ENCODE measurements around the gene HYAL1. TPM values are rescaled to one million over a fixed set of nuclear protein-coding genes. Genes with fewer than 3 reads are reported as not detected.
A peak's percentile ranks its signal among the peaks of the same experiment; 100 is the strongest.

The HYAL1 gene
- total RNA-seq, 4 donors from 2014 or later: 19.5 to 31.0 (median 27.4) TPM

DNA sequence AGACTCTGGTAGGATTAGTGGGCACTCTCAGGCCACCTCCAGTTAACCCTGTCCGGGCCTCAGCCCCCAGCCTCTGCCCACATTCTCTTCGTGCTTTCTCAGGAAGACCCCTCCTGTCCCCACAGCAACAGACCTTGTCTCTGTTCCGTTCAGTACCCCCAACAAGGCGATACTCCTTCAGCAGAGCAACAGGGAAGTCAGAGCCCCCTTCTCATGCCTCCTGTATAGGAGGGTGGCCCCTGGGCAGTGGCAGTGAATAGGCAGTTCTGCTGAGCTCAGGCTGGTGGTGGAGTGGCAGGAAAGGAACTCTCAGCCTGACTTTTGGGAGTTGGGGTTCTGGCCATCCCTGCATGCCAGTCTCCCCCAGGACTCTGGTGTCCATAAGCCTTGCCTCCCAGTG, 33.9 kb downstream of the HYAL1 start:
- DNase-seq (ENCODE audit: low spot score in 2 of 2): peak in 1 of 2 donors; percentile 79
- TF ChIP-seq POLR2A (IDR thresholded peaks at IDR 0.05) (no peak), POLR2AphosphoS5 (IDR thresholded peaks at IDR 0.05) (no peak), EP300 (IDR thresholded peaks at IDR 0.05) (no peak)
- TF ChIP-seq, protein P1, sequence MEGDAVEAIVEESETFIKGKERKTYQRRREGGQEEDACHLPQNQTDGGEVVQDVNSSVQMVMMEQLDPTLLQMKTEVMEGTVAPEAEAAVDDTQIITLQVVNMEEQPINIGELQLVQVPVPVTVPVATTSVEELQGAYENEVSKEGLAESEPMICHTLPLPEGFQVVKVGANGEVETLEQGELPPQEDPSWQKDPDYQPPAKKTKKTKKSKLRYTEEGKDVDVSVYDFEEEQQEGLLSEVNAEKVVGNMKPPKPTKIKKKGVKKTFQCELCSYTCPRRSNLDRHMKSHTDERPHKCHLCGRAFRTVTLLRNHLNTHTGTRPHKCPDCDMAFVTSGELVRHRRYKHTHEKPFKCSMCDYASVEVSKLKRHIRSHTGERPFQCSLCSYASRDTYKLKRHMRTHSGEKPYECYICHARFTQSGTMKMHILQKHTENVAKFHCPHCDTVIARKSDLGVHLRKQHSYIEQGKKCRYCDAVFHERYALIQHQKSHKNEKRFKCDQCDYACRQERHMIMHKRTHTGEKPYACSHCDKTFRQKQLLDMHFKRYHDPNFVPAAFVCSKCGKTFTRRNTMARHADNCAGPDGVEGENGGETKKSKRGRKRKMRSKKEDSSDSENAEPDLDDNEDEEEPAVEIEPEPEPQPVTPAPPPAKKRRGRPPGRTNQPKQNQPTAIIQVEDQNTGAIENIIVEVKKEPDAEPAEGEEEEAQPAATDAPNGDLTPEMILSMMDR (IDR thresholded peaks at IDR 0.05): no peak
- Histone ChIP-seq H3K27me3 (peaks cover 7% of the 10 kb centered on the region), H3K27ac (peak overlapping the region; percentile 12), H3K9me3 (no peaks in the 10 kb centered on the region), H3K36me3 (no peaks in the 10 kb centered on the region), H3K4me1 (peaks cover 83% of the 10 kb centered on the region), H3K4me3 (peak overlapping the region; percentile 6)
- 58% methylated on average over 4 of the region's 4 CpGs for WGBS

- Histone ChIP-seq H3K27ac (peak within 1 kb of the TSS; percentile 79), H3K36me3 (no peaks in the 10 kb centered on the region), H3K9me3 (no peaks in the 10 kb centered on the region), H3K4me3 (peak within 1 kb of the TSS; percentile 44), H3K4me1 (peaks cover 83% of the 10 kb centered on the region), H3K27me3 (peaks cover 5% of the 10 kb centered on the region)
- peak in 1 of 2 donors; percentile 78 for DNase-seq (ENCODE audit: low spot score in 2 of 2)
- WGBS: 27% methylated on average over 13 of the region's 21 CpGs
- no peak for TF ChIP-seq POLR2A (IDR thresholded peaks at IDR 0.05)
- no peak for TF ChIP-seq POLR2AphosphoS5 (IDR thresholded peaks at IDR 0.05)
These were observed 34.5 kb downstream of the HYAL1 start, which contains the start of gene SEMA3B for GRCh38 chr3:50268703-50269451. Gene SEMA3B (plus strand): TSS chr3:50269147. CDS start chr3:50269241, 94 bp downstream.

GRCh38 chr3:50268276-50268675, 35.1 kb downstream of the HYAL1 start:
- TF ChIP-seq POLR2A (IDR thresholded peaks at IDR 0.05) (no peak), EP300 (IDR thresholded peaks at IDR 0.05) (no peak), POLR2AphosphoS5 (IDR thresholded peaks at IDR 0.05) (no peak)
- TF ChIP-seq, protein P1 (IDR thresholded peaks at IDR 0.05): no peak
- Histone ChIP-seq H3K27me3 (no peaks in the 10 kb centered on the region), H3K4me3 (peak overlapping the region; percentile 44), H3K4me1 (peaks cover 80% of the 10 kb centered on the region), H3K36me3 (no peaks in the 10 kb centered on the region), H3K9me3 (no peaks in the 10 kb centered on the region), H3K27ac (peak overlapping the region; percentile 79)
- WGBS: 40% methylated on average over 3 of the region's 3 CpGs
- DNase-seq (ENCODE audit: low spot score in 2 of 2): no peak

GRCh38 chr3:50267280-50267913, 36.0 kb downstream of the HYAL1 start:
- no peaks in the 10 kb centered on the region for H3K27me3 ChIP-seq
- H3K27ac ChIP-seq: peak overlapping the region; percentile 79
- H3K4me3 ChIP-seq: peak overlapping the region; percentile 44
- peaks cover 72% of the 10 kb centered on the region for H3K4me1 ChIP-seq
- DNase-seq (ENCODE audit: low spot score in 2 of 2): no peak
- WGBS: 35% methylated on average over 6 of the region's 22 CpGs
- TF ChIP-seq POLR2AphosphoS5 (IDR thresholded peaks at IDR 0.05): no peak
- no peak for TF ChIP-seq POLR2A (IDR thresholded peaks at IDR 0.05)
- TF ChIP-seq, protein P1 (IDR thresholded peaks at IDR 0.05): no peak
- TF ChIP-seq EP300 (IDR thresholded peaks at IDR 0.05): no peak
- no peaks in the 10 kb centered on the region for H3K9me3 ChIP-seq
- H3K36me3 ChIP-seq: no peaks in the 10 kb centered on the region

GRCh38 chr3:50266836-50267235, 36.5 kb downstream of the HYAL1 start:
- Histone ChIP-seq H3K27me3 (no peaks in the 10 kb centered on the region), H3K36me3 (no peaks in the 10 kb centered on the region), H3K4me3 (peak overlapping the region; percentile 44), H3K9me3 (no peaks in the 10 kb centered on the region), H3K4me1 (peaks cover 72% of the 10 kb centered on the region), H3K27ac (peak overlapping the region; percentile 79)
- 55% methylated on average over 6 of the region's 7 CpGs for WGBS
- no peak for DNase-seq (ENCODE audit: low spot score in 2 of 2)
- no peak for TF ChIP-seq POLR2A (IDR thresholded peaks at IDR 0.05)
- no peak for TF ChIP-seq POLR2AphosphoS5 (IDR thresholded peaks at IDR 0.05)
- TF ChIP-seq, protein P1 (IDR thresholded peaks at IDR 0.05): no peak
- no peak for TF ChIP-seq EP300 (IDR thresholded peaks at IDR 0.05)
